C4-2B (cell line): Measurements from ENCODE around the gene NDUFAF3.

Experiments
- ZFX ChIP-seq: fragments of 450-650 bp; IDR thresholded peaks from 2 replicates; pipeline ENCODE4 v1.6.1; 2017
- TF ChIP-seq, protein P1 (sequence below): fragments of 450-650 bp; conservative IDR thresholded peaks from 2 replicates; pipeline ENCODE4 v1.5.1; 2017; ENCODE audit warnings: mild to moderate bottlenecking

- TF ChIP-seq, protein P1, sequence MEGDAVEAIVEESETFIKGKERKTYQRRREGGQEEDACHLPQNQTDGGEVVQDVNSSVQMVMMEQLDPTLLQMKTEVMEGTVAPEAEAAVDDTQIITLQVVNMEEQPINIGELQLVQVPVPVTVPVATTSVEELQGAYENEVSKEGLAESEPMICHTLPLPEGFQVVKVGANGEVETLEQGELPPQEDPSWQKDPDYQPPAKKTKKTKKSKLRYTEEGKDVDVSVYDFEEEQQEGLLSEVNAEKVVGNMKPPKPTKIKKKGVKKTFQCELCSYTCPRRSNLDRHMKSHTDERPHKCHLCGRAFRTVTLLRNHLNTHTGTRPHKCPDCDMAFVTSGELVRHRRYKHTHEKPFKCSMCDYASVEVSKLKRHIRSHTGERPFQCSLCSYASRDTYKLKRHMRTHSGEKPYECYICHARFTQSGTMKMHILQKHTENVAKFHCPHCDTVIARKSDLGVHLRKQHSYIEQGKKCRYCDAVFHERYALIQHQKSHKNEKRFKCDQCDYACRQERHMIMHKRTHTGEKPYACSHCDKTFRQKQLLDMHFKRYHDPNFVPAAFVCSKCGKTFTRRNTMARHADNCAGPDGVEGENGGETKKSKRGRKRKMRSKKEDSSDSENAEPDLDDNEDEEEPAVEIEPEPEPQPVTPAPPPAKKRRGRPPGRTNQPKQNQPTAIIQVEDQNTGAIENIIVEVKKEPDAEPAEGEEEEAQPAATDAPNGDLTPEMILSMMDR, result no peak
- no peak for TF ChIP-seq ZFX
These were observed 4.5 kb upstream of the NDUFAF3 start for GRCh38 chr3:49017229-49017970.
